NCI-H128 (cell line): ENCODE data around the gene C14orf132.
"Not testable (repeated sequence)": the region's sequence is repeated elsewhere in the genome, so short reads cannot be mapped to it uniquely, and the experiment has no call there.

Experiments
- DNase-seq: peaks from one replicate; lab custom pipeline; 2025; ENCODE audit not compliant: unreplicated experiment; lab: John Stamatoyannopoulos, UW

The C14orf132 gene

DNA sequence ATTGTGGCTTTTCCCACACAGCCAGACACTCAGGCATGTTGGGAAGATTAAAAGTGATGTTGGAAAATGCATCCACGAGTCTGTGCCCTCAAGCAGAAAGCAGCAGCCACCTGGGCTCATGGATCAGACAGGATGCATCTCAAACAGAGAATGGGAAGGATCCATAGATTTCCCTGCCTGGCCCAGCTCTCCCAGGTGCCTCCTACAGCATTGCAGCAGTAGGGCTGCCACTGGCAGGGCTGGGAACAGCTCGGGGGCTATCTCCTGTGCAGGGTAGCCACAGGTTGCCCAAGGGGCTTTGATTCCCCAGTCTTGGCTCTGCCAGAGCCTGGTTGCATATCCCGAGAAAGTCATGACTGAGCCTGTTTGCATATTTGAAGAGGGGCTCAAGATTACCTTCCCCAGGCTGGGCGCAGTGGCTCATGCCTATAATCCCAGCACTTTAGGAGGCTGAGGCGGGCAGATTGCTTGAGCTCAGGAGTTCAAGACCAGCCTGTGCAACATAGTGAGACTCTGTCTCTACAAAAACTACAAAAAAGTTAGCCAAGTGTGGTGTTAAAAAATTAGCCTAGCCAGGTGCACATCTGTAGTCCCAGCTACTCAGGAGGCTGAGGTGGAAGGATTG lies 19.5 kb downstream of the C14orf132 start:
- no peak for DNase-seq

GRCh38 chr14:96059519-96060135 lies 20.5 kb downstream of the C14orf132 start:
- DNase-seq: no peak

- no peak for DNase-seq
Observed at GRCh38 chr14:96060186-96060933, 21.2 kb downstream of the C14orf132 start.

GRCh38 chr14:96062010-96062409 lies 22.8 kb downstream of the C14orf132 start:
- DNase-seq: no peak

GRCh38 chr14:96062506-96062905 lies 23.3 kb downstream of the C14orf132 start:
- no peak for DNase-seq

DNA sequence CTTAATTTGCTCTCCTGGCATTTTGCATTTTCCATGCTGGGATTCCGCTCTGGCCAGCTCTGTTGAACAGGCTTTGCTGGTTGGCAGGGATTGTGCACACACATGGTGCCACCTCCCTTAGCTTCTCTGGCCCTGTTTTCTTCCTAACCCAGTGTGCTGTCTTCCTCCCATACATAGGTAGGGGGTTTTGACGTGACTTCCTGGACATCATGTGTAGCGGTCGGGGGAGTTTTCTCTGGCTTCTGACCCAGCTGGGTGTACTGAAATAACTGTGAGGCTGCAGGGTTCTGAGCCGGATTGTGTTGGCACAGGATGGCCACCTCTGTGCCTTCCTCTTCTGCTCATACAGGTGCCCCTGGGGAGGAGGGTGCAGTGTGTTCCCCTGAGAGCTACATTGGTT lies 25.7 kb downstream of the C14orf132 start:
- DNase-seq: no peak

DNA sequence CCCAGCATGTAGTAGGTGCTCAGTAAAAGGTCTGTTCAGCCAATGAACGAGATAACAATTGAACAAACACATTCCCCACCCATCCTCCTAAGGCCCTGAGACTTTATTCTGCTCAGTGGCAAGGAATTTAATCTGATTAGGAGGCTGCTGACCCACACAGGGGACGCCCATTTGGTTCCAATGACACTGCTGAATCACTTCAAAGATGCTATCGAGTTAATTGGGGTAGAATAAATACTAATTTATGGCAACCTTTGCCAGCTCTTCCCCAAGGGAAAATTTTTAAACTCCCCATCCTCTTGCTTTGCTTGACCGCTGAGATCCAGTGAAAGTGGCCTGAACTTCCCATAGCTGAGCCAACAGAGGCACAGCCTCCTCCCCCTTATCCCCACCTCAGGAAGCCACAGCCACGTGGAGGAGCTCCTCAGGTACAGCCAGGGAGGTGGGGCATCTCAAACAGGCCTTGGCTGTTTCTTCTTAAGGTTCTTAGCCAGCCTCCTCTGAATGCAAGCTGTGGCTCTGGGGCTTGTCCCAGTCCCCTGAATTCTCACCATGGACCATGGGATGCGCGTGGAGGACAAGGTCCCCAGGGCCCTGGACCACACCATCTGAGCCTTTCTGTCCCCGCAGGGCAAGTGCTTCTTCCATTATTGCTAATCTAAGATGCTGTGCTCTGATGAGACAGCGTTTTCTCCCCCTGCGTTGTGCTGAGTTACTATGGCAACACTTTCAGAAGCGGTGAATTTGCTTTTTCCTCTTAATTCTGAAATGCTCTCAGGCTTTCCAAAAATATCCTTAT lies 26.7 kb downstream of the C14orf132 start:
- DNase-seq: no peak

- DNase-seq: no peak
Observed at GRCh38 chr14:96066976-96067375, 27.8 kb downstream of the C14orf132 start.

DNA sequence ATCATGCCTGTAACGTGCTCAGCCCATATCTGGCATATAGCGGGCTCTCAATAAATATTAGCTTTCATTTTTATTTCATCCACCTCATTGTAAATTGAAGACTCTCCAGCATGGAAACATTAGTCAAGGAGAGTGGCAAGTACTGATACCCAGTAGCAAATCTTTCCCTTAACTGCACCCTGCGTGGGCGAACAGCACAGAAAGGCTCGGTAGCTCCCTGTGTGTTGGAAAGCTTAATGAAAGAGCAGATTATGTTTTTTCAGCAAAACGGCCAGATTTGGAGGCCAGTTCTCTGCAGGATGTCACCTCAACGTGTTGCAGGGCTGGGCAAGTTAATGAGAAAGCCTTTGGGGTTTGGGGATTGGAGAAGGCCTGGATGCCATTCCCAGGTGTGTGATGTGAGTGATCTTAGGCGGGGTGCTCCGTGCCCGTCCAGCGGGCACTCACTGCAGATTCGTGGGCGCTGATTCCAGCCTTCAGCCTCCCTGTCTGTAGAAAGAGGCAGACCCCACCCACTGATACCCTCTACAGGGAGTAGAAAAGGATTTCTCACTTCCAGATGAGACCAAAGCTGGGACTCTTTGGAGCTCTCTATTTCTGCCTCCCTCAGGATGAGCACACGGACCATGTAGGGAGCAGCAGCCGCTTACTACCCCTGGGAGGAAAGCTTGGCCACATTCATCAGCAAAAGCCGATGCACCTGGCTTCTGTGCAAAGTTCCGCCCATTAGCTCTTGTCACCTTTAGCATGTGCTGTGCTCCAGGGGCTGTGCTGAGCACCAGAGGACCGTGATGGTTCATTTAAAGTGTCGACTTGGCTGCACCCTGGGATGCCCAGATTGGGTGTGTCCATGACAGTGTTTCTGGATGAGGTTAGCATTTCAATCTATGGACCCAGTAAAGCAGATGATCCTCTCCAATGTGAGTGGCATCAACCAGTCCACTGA lies 29.1 kb downstream of the C14orf132 start:
- DNase-seq: no peak

- DNase-seq: no peak
Observed at GRCh38 chr14:96069421-96069820, 30.3 kb downstream of the C14orf132 start.

GRCh38 chr14:96071561-96071960 lies 32.4 kb downstream of the C14orf132 start:
- DNase-seq: no peak

DNA sequence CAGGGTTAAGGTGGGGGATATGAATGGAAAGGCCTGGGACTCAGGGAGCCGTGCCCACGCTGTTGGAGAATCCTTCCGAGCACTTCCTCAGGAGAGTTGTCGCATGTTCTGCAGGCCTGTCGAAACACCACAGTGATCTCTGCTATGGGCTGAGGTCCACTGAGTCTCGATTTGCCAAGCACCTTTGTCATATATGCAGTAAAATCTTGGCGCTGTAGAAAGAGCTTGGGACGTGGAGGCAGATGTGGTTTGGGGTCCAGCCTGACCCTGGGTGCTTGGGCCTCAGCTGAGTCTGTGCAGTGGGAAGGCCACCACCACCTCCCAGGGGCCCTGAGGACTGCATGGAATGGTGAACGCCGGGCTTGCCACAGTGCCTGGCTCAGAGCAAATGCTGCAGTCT lies 32.9 kb downstream of the C14orf132 start:
- no peak for DNase-seq

DNA sequence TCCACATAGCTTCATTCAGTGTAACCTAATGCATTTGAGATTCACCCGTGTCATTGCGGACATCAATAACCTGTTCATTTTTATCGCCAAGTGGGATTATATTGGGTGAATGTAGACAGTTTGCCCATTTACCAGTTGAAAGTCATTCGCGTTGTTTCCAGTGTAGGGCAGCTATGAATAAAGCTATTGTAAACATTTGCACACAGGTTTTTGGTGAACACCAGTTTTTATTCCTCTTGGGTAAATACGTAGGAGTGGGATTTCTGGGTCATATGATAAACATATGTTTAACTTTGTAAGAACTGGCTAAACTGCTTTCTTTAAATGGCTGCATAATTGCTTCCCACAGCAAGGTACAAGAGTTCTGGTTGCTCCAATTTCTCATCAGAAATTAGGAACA lies 33.6 kb downstream of the C14orf132 start:
- no peak for DNase-seq

DNA sequence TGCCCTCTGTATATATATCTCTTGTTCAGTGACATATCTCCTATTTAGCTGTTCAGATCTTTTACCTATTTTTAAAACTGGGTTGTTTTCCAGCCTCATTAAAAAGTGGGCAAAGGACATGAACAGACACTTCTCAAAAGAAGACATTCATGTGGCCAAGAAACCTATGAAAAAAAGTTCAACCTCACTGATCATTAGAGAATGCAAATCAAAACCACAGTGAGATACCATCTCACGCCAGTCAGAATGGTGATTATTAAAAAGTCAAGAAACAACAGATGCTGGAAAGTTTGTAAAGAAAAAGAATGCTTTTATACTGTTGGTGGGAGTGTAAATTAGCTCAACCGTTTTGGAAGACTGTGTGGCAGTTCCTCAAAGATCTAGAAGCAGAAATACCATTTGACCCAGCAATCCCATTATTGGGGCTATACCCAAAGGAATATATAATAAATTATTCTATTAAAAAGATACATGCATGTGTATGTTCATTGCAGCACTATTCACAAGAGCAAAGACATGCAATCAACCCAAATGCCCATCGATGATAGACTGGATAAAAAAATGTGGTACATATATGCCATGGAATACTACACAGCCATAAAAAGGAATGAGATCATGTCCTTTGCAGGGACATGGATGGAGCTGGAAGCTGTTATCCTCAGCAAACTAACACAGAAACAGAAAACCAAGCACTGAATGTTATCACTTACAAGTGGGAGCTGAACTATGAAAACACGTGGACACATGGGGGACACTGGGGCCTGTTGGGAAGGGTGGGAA lies 34.3 kb downstream of the C14orf132 start:
- DNase-seq: not testable (repeated sequence)

DNA sequence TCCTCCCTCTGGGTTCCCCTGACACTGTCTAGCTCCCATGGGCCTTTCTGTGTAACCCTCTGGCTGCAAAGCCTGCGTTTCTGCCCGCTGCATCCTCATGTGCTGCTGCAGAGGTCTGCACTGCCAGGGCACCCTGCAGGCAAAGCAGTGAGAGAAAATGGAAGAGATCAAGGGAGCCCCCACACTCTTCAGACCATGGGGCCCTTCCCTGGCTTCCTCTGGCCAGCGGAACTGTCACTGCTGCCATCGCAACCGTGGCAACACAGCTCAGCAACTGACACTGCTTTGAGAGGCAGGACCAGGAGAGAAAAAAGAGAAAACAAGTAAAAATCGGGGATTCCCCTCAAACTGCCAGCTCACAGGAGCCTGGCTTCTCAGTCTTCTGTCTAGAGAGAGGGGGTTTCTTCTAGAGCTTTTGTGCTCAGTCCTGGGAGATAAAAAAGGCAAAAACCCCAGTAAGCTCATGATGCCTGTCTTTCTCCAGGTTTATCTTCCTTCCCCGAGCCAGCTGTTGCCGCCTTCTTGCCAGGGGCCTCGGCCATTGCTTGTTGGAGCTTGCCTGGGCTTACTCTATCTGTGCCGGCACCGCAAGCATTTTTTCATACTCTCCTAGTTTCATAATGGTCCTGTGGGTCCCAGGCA lies 38.9 kb downstream of the C14orf132 start:
- DNase-seq: no peak

DNA sequence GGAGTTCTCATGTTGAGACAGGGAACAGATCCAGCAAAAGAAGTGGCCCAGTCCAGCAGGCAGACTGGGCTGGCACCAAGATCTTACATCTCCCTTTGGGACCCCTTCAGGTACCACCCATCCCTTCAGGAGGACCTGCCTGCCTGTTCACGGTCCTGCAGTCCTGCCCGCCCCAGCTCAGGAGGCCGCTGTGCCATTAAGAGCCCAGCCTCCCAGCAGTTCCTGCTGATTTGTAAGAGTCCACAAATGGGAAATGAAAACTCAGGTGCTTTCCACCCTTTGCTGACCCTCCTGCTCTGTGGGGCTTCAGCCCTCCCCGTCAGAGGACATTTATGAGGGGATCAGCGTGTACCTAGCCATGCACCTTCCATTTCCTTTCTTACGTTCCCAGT lies 39.5 kb downstream of the C14orf132 start:
- DNase-seq: no peak

DNA sequence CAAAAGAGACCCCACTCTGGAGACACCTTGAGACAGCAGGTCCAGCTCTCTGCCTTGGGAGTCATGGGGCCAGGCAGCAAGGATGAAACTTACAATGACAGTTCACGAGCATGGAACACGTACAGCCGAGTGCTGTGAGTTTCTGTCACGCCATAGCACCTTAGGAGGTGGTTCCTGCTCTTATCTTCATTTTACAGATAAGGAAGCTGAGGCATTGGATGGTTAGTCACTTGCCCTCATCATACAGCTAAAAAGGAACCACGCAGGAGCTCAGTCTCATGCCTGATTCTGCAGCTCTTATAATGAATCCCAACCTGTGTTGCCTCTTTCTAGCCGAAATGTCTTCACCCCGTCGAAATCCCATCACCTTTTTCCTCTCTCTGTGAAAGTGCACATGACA lies 39.9 kb downstream of the C14orf132 start:
- DNase-seq: no peak

- DNase-seq: no peak
Observed at GRCh38 chr14:96080571-96080970, 41.4 kb downstream of the C14orf132 start.

GRCh38 chr14:96081224-96081623 lies 42.1 kb downstream of the C14orf132 start:
- DNase-seq: no peak
